GM15510 (cell line): ENCODE results near the gene IL16.

Experiments
- POLR2A ChIP-seq: IDR thresholded peaks from 3 replicates; pipeline ENCODE4 v1.6.1; 2011; ENCODE audit warnings: borderline replicate concordance; ENCODE audit not compliant: insufficient read length; ENCODE audit errors: extremely low read depth

Gene IL16

GRCh38 chr15:81196576-81197254, at the start of gene IL16:
Gene IL16 (plus strand): TSS chr15:81196879. CDS start chr15:81225400, 28,521 bp downstream.
- no peak for TF ChIP-seq POLR2A

GRCh38 chr15:81151389-81151788, 45.3 kb upstream of the IL16 start:
- no peak for TF ChIP-seq POLR2A

GRCh38 chr15:81152339-81152738, 44.3 kb upstream of the IL16 start:
- TF ChIP-seq POLR2A, result no peak

GRCh38 chr15:81152799-81153198, 43.9 kb upstream of the IL16 start:
- TF ChIP-seq POLR2A, result no peak

GRCh38 chr15:81155375-81156218, 41.1 kb upstream of the IL16 start:
- no peak for TF ChIP-seq POLR2A

GRCh38 chr15:81156324-81156723, 40.4 kb upstream of the IL16 start:
- no peak for TF ChIP-seq POLR2A

DNA sequence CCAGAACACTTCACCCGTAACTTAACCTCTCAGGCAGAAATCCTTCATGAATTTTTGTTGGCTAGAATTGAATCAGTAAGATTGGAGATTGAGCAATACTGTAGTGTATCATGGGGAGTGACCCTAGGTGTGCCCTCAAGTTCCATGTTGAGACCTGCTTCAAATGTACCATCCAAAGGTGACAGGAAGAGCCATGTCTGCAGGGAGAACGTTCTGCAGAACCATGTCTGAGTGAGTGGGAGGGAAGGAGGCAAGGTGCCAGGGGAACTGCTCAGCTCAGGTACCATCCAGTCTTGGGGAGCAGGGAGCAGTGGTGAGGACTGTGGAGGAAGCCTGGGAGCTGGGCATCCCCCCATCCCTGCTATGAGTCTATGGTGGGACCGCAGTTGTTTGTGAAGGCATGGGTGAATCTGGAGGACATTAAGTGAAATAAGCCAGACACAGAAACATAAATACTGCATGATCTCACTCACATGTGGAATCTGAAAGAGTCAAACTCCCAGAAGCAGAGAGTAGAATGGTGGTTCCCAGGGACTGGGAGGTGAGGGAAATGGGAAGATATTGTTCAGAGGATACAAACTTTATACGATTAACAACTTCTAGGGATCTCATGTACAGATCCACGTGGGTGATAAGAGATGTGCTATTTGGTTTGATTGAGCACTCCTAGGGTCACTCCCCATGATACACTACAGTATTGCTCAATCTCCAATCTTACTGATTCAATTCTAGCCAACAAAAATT, 39.3 kb upstream of the IL16 start:
- TF ChIP-seq POLR2A, result no peak

- no peak for TF ChIP-seq POLR2A
Observed at GRCh38 chr15:81157939-81158223, 38.8 kb upstream of the IL16 start.

GRCh38 chr15:81160312-81161159, 36.1 kb upstream of the IL16 start:
- TF ChIP-seq POLR2A, result no peak

GRCh38 chr15:81161160-81161673, 35.5 kb upstream of the IL16 start:
- no peak for TF ChIP-seq POLR2A

DNA sequence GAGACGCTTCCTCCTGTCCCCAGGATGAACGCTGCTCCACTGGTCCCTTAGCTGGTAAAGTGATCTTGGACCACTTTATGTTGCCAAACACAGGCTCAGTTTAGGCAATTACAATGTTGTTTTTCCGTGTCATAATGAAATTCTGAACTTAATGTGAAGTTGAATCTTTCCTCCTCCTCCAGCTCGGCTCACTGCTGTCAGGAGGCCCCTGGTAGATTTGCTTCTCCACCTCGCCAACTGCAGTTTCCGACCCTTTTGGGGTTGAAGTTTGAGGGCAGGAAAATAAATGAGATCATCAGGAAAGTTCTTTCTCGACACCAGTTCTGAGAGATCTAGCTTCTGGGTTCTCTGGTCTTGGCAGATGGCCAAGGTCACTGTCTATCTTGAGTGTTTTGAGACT, 34.8 kb upstream of the IL16 start:
- no peak for TF ChIP-seq POLR2A

DNA sequence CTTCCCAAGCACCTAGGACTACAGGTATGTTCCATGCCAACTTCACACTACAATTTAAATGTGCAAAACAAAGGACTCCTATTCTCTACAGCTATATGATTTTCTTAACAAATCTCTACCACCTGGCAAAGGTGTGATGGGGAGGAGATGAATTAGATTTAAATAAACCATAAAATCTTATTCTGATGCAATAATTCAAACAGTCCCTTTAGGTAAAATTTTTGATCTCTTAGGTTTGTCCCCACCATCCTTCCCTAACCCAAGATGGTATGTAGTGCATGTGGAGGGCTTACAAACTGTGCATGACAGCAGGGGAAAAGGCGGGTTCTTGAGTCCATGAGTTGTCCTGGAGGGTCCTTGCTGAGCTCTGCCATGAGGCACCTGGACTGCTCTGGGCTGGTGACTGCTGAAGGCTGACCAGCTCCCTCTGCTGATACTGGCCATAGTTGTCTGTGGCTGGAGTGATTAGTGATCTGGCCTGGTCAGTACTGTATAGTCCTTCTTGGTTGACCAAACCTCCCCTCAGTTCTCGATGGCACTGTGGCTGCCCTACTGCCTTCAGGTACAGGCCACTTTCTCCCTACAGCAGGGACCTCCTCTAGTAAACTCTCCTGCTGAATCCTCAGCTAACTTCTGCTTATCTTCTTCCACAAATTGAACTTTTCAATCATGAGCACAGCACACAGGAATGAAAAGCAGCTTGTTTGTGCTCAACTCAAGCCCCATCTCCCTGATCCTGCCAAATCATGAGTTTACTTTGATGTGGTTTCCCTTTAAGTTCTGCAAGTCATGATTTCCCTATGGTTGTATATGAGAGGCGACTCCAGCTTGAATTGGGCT, 32.5 kb upstream of the IL16 start:
- no peak for TF ChIP-seq POLR2A

DNA sequence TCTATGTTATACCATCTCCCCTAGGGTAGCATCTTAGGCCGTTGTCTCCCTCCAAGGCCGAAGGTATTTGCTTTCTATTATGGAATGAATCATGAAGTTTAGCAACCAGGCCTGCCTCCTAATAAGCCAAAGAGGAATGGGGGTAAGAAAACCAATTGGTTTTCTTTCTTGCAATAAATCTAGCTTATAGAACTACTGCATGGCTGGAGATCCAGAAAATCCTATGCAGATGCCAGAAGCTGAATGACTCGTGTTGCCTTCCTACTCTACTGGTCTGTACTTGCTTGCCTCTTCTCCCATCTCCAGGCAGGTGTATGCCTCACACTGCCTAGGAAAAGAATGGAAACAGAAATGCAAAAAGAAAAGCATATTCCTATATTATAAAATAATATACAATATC, 31.1 kb upstream of the IL16 start:
- no peak for TF ChIP-seq POLR2A
